Upper lobe of left lung (tissue), 6 donors: ENCODE data around the gene LLCFC1. TPM values are rescaled to one million over a fixed set of nuclear protein-coding genes. Genes with fewer than 3 reads are reported as not detected.

Experiments used
- ATAC-seq, 2 donors: fragments of 200-7000 bp; cut with Tn5 transposase; one replicate each; pipeline ENCODE4 v1.9.1; 2022; ENCODE audit warnings: mild to moderate bottlenecking in 2 of 2, moderate library complexity in 2 of 2; ENCODE audit not compliant: low FRiP score in 2 of 2
- DNase-seq, 2 donors: peaks; one replicate each; pipeline ENCODE4 v3.0.0-alpha.2; 2019 to 2020
- H3K27ac ChIP-seq, 4 donors: fragments of 200-600 bp; sonication (generic); one replicate each; pipeline ENCODE4 v1.5.1; 2016 to 2019
- H3K27me3 ChIP-seq, 4 donors: fragments of 200-600 bp; sonication (generic); one replicate each; pipeline ENCODE4 v1.5.1; 2017 to 2019
- H3K36me3 ChIP-seq, 4 donors: fragments of 200-600 bp; sonication (generic); one replicate each; pipeline ENCODE4 v1.5.1; 2016 to 2019
- H3K4me1 ChIP-seq, 4 donors: fragments of 200-600 bp; sonication (generic); one replicate each; pipeline ENCODE4 v1.5.1; 2018 to 2019
- H3K4me3 ChIP-seq, 4 donors: fragments of 200-600 bp; sonication (generic); one replicate each; pipeline ENCODE4 v1.5.1; 2017 to 2019; ENCODE audit warnings: mild to moderate bottlenecking in 2 of 4, moderate library complexity in 1 of 4
- H3K9me3 ChIP-seq, 4 donors: fragments of 200-600 bp; sonication (generic); one replicate each; pipeline ENCODE4 v1.5.1; 2018 to 2019
- CTCF ChIP-seq, 6 experiments: fragments of 450-650 bp in 4 of 6; fragments of 200-600 bp in 2 of 6; sonication (generic) in 2 of 6; IDR thresholded peaks; one replicate each; pipeline ENCODE4 v1.5.1; 2016 to 2019; ENCODE audit warnings: antibody characterized with exemption in 6 of 6
- EP300 ChIP-seq, 4 donors: sonication (generic); formaldehyde crosslinking; IDR thresholded peaks; one replicate each; pipeline ENCODE4 v1.5.1; 2017; ENCODE audit warnings: antibody characterized with exemption in 4 of 4, control low read depth in 2 of 4
- POLR2A ChIP-seq, 4 donors: fragments of 450-650 bp; IDR thresholded peaks; one replicate each; pipeline ENCODE4 v1.5.1; 2016 to 2017; ENCODE audit warnings: antibody characterized with exemption in 4 of 4, mild to moderate bottlenecking in 2 of 4
- POLR2AphosphoS5 ChIP-seq, 2 donors: sonication (generic); formaldehyde crosslinking; IDR thresholded peaks; one replicate each; pipeline ENCODE4 v1.5.1; 2017; ENCODE audit warnings: antibody characterized with exemption in 2 of 2
- WGBS, 2 donors: methylation state at CpG; one replicate each; pipeline ENCODE4 v1.1.5; 2017 to 2018; 5-methylcytosine and 5-hydroxymethylcytosine counted together
- total RNA-seq, 6 donors: library from RNA; depleted of rRNA in 4 of 6; stranded (reverse); fragments of >200 nt in 4 of 6; gene quantifications; one replicate each; pipeline versions ENCODE4 v1.1.0 to v1.2.1, GENCODE V29; 2016 to 2021
- donor health status: DM: no; HTN: no; CAD: no; lungs with moderate emphysema.
- donor health status: DM: no; HTN: yes; CAD: no; lungs with severe emphysema.

The LLCFC1 gene
- total RNA-seq, 6 donors from 2014 or later, result not detected

DNA sequence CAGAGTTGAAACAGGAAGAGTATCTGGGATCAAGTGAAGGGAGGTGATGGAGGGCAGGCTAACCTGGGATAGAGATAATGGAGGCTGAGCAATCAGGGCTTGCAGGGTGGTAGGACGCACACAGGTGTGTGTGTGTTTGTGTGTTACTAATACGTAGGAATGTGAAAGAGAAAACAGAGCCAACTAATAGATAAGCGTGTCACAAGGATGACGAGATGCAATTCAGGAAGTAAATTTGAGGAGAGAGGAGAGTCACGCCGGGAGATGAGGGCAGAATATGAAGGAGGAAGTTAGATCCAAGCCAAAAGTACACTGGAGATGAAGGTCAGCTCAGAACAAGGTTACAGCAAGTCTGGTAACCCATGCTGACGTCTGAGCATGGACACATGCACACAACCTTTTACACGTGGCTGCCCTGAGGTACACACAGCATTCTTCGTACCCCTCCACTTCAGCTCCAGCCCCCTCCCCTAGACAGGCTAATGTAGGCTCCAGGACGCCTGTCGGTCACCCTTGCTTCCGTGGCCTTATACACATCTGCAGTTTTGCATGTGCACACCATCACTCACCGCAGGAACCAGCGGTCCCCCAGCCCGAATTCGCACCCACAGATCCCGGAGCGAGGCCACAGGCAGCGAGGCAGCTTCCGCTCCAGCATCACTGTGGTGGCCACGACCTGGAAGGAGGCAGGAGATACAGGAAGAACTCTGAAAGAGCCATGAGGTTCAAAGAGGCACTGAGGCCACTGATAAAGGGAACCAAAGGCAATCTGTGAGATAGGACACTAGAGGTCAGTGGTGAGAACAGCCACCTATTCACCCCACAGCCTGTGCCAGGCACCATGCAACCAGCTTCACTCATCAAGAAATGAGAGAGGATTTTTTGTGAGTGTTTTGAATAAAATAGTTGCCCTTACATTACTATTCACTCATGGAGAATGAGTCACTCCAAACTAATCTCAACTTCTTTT, 30.1 kb upstream of the LLCFC1 start:
- no peak overlapping the region for H3K4me3 ChIP-seq
- H3K9me3 ChIP-seq, result peaks cover 0 to 6% (median 5%) of the 10 kb centered on the region in 4 donors
- H3K4me1 ChIP-seq, result peaks cover 0 to 4% (median 0%) of the 10 kb centered on the region in 4 donors
- DNase-seq (peak in 1 of 2 donors; percentile 57), ATAC-seq (peak in 1 of 2 donors; percentile 78)
- 66 to 71% methylated on average over 21 of the region's 21 CpGs for WGBS, 2 donors
- TF ChIP-seq POLR2AphosphoS5 (IDR thresholded peaks at IDR 0.05) (no peak), CTCF (IDR thresholded peaks at IDR 0.05) (peak in 2 of 6 experiments; percentile 12 to 23)
- H3K27me3 ChIP-seq, result no peaks in the 10 kb centered on the region
- H3K27ac ChIP-seq, result peak overlapping the region in 1 of 4 donors; percentile 6
- H3K36me3 ChIP-seq, result no peaks in the 10 kb centered on the region

DNA sequence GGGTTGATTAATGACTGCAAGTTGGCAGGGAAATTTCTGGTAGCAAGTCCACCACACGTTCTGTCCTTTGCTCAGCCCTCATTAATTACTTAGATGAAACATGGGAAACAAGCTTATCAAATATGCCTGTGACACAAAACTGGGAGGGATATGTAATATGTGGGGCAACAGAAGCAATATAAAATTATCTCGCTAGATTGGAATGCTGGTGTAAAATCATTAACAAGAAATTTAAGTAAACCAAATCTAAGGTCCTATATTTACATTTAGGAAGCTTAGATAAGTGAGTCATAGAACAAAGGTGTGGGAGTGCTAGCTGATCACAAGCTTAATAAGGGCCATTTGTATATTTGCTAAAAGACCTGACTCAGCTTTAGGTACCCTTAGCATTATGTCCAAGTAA, 29.3 kb upstream of the LLCFC1 start:
- Histone ChIP-seq H3K4me1 (peaks cover 0 to 4% (median 0%) of the 10 kb centered on the region in 4 donors), H3K4me3 (no peak overlapping the region), H3K9me3 (no peaks in the 10 kb centered on the region), H3K36me3 (no peaks in the 10 kb centered on the region), H3K27me3 (no peaks in the 10 kb centered on the region), H3K27ac (no peak overlapping the region)
- 41 to 43% methylated on average over 2 of the region's 2 CpGs for WGBS, 2 donors
- no peak for TF ChIP-seq CTCF (IDR thresholded peaks at IDR 0.05)
- TF ChIP-seq EP300 (IDR thresholded peaks at IDR 0.05), result no peak
- ATAC-seq, result no peak
- DNase-seq, result no peak

GRCh38 chr7:142910481-142910880, 28.8 kb upstream of the LLCFC1 start:
- ATAC-seq, result no peak

DNA sequence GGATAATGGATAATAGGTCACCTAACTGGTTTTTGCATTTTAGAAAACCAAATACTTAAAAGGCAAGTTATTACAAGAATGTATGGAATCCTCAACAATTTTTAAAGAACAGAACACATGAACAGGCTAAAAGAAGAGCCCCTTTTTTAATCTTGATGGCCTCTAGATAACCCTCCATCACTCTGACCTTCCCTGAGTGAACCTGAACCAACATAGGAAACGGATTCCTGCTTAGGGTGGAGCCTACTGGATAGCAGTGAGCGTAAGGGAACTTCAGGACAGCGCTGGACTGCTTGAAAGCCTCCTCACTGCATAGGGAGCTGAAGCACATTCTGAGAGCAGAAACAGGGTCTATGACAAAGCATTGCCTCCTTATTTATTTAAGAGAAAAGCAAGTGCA, 26.2 kb upstream of the LLCFC1 start:
- DNase-seq, result no peak
- Histone ChIP-seq H3K27ac (no peak overlapping the region), H3K36me3 (no peaks in the 10 kb centered on the region), H3K9me3 (no peaks in the 10 kb centered on the region), H3K4me3 (no peak overlapping the region), H3K4me1 (peaks cover 0 to 4% (median 0%) of the 10 kb centered on the region in 4 donors), H3K27me3 (no peaks in the 10 kb centered on the region)
- TF ChIP-seq POLR2A (IDR thresholded peaks at IDR 0.05), result no peak
- no peak for TF ChIP-seq POLR2AphosphoS5 (IDR thresholded peaks at IDR 0.05)
- TF ChIP-seq CTCF (IDR thresholded peaks at IDR 0.05), result no peak
- TF ChIP-seq EP300 (IDR thresholded peaks at IDR 0.05), result no peak
- peak in 1 of 2 donors; percentile 31 for ATAC-seq
- 42 to 56% methylated on average over 3 of the region's 3 CpGs for WGBS, 2 donors

More at GRCh38 chr7:142910481-142910880, 28.8 kb upstream of the LLCFC1 start:
- Histone ChIP-seq H3K4me1 (peaks cover 0 to 4% (median 0%) of the 10 kb centered on the region in 4 donors), H3K4me3 (no peak overlapping the region), H3K36me3 (no peaks in the 10 kb centered on the region), H3K27me3 (no peaks in the 10 kb centered on the region), H3K9me3 (no peaks in the 10 kb centered on the region), H3K27ac (no peak overlapping the region)
- no peak for TF ChIP-seq EP300 (IDR thresholded peaks at IDR 0.05)
- no peak for TF ChIP-seq POLR2A (IDR thresholded peaks at IDR 0.05)
- no peak for TF ChIP-seq POLR2AphosphoS5 (IDR thresholded peaks at IDR 0.05)
- TF ChIP-seq CTCF (IDR thresholded peaks at IDR 0.05), result no peak
- WGBS, 2 donors, result 61 to 71% methylated on average over 2 of the region's 2 CpGs
- DNase-seq, result no peak
